GM15510 (cell line): ENCODE measurements around the gene PNKD.

Source experiments
- POLR2A ChIP-seq: IDR thresholded peaks from 3 replicates; pipeline ENCODE4 v1.6.1; 2011; ENCODE audit warnings: borderline replicate concordance; ENCODE audit not compliant: insufficient read length; ENCODE audit errors: extremely low read depth

PNKD gene

DNA sequence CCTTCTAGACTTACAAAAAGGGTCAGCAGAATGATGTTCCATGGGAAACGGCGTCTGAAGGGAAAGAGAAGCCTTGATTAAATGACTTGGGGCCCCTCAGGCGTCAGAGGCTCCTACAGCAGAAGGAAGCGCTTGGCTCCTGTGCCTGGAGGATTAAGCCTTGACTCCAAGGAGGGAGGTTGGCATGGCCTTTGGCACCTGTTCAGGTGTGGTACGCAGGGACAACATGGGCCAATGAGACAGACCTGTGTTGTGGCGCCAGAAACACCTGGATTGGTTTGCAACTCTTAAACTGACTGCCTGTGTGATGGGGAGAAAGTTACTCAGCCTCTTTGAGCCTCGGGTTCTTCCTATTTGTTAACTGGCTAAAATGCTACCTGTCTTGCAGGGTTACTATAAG is 7.6 kb downstream of the PNKD start:
- no peak for TF ChIP-seq POLR2A

DNA sequence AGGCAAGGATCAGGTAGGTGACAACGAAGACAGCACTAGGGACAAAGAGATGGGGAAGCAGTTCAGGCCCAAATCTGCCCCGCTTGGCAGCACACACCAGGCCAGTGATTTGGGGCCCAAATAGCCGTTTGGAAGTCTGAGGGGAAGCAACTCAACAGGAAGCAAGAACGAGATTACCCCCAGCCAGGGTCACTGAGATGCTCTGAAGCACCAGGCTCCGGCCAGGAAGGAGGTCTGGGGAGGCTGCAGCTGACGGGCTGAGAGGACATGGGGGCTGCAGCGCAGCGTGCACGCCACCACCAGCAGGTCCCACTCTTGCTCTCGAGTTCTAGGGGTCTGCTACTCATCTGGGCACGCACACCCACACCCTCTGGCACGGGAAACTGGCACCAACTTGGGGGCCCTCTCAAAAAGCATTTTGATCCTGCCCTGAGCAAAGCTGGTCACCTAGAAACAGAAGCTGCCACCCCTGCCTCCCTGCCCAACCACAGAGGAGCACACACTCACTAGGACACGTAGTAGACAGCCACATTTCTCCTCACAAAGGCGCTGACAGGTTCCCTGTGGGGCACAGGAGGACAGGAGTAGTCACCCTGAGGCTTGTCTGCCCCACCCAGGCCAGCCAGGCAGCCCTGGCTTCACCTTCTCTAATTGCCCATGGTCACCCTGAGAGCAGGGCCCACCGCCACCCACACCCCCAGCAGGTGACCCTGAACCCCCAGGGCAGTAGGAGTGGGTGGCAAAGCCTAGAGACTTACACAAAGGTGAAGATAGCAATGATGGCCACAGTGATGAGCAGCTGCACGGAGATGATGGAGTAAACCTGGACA is 8.4 kb downstream of the PNKD start:
- no peak for TF ChIP-seq POLR2A

DNA sequence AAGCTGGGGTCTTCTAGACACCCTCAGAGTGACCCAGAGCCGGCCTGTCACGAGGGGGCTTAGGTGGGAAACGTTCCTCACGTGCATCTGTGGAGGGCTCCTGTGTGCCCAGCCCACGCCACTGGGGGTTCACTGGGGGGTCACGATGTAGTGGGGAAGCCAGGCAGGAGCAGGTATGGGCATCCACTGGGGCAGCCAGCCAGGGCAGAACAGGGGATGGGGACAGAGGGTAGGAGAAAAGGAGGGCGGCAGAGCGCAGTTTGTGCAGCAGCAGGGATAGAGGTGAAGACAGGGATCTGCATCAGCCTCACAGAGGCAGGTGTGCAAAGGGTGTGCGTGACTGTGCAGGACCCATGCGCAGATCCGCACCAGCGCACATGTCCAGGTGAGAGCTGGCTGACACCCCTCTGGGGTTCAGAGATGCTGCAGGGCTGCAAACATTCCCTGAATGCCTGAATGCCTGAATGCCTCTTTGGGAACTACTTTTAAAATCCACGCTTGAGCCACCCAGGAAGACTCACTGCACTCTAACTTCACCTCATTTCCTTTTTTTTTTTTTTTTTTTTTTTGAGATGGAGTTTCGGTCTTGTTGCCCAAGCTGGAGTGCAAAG is 10.0 kb downstream of the PNKD start:
- no peak for TF ChIP-seq POLR2A

DNA sequence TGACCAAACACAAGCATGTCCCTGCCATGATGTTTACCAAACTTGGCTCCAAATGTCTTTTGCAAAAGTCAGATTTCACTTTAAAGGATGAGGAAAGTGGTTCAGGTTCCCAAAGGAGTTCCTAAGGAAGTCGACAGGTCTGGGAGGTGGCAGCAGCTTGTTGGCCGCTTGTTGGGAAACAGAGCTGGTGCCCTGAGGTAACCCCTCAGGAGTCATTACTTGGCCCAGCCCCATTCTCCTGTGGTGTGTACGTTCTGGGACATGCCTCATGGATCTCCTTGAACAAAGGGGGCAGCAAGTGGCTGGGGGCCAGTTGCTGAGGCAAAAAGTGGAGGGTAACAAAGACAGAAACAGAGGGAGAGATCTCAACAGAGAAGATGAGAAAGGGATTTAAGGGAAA is 11.1 kb downstream of the PNKD start:
- TF ChIP-seq POLR2A: no peak

DNA sequence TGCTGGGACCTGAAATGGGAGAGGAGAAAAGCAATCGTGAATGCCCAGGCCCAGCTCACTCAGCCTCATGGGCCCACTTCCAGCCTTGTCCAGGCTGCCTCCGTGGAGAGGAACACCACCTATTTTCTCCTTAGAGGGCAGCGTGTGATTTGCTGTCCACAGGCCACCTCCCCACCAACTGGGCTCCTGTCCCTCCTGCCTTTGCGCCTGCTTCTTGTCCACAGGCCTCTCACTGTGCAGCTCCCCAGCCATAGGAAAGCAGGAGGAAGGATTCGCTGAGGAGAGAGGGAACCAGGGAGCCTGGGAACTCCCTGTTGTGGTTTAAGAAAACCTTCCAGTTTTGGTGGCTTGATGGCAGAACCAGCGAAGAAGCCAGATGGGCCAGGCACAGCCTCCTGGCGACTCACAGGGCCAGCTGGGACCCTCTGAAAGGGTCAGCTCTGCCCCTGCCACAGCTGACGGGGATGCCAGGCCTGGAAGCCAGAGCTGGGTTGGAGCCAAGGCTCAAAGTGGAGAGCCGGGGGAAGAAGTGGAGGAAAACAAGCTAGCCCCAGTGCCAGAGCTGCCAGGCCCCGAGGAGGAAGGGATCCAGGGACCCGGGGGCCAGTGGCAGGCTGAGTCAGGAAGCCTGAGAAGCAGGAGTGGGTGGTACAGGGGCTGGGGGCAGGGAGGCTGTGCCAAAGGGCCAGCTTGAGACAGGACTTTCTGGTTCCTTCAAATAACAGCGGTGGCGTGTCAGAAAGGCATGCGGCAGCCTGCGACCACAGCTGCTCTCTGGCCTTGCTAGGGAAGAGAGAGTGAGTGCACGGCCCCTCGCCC is 12.1 kb downstream of the PNKD start:
- no peak for TF ChIP-seq POLR2A

DNA sequence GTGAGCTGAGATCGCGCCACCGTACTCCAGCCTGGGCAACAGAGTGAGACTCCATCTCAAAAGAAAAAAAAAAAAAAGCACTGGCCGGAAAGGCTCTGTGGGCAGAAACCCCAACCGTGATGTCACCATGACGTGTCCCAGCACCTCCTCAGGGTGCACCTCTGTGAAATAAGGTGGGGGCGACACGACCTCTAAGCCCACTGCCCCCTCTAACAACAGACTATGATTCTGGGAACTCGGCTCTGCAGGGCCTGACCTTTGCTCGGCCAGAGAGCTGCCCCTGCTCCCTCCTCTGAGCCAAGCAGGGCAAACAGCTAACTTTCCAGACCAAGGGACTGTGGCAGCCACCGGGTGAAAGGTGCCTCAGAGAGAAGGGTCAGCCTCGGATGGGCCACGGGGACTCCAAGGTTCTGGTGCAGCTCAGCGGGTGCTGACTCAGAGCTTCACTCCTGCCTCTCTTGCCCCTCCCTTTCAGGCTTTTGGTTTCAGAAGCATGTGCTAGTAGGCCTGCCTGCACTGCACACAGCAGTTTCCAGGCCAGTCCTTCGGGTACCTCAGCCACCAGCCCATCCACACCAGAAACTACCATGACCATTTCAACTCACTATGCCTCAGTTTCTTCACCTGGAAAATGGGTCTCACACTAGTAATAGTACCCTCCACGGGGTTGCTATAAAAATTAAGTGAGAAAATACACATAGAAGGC is 13.9 kb downstream of the PNKD start:
- no peak for TF ChIP-seq POLR2A

DNA sequence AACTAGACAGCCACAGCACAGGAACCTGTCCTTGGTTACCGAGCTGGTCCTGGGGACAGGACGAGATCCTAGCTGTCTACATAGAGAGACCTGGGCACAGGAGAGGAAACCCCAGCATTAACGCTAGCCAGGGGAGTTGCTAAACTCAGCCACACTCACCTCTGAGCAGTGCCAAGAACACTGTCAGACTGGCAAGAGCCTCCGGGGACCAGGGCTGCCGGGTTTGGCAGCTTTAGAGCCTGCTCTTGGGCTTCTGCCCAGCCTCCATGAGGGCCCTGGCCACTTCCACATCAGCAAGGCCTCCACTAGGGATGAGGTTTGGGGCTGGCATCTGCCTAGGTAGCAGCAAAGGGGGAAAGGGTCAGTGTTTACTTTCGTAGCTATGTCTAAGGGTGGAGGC is 15.3 kb downstream of the PNKD start:
- TF ChIP-seq POLR2A: no peak

DNA sequence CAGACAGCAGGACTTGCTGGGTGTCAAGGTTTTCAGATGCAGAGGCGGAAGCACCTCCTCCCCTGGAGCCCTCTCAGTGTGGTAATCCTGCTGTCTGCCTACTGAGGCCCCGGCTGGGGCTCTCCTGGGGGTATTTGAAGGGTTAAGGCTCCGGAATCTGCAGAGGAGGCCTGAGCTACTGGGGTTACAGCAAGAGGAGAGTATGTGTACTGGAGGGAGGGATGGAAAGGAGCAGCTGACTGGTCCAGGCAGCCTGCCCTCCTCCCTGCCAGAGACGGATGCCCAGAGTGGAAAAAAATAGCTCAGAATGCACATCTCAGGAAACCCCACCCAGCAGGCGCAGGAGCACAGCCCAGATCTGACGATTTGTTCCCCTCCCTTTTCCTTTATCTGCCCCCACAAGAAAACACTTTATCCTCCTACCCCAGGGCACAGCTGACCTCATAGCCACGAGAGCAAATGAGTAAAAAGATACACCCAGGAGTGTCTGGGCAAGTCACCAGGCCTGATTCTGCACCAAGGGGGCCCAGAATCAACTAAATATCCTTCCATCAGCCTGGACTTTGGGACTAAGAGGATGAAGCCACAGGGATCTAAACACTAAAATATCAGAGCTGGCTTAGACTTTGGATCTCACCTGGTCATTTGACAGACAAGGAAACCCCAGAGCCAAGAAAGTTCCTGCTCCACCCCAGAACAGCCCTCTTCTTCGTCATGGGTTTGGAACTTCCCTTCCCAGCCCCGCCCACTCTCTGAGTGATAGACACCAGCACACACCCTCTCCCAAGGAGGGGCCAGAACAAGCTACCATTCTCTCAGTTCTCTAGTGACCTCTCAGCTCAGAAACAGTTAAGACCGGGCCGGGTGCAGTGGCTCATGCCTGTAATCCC is 16.5 kb downstream of the PNKD start:
- TF ChIP-seq POLR2A: peak; percentile 21

DNA sequence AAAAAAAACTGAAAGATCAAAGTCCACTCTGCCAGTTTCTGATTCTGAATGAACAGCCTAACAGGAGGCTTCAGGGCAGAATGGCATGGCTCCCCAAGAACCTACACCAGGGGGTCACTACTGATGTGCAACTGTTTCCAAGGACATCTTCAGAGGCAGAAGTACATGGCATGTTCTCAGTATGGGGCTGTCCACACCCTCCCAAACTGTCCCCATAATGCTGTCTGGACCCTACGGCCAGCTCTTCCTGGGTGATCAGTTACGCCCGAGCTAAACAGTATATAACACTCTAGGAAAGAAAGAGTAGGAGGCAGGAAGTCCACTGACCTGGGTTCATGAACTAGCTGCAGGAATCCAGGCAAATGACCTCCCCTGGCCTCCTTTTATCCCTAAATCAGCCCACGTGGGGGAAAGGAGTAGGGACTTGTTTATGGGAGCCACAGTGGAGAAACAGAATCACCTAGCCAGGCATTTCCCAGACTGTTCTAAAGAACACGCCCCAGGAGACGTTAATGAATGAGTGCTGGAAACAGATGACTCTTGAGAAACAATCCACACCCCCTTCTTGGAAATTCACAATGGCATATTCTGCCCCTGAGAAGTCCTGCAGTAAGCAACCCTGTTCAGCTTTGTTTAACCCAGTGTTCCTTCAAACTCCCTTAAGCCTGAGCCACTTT is 19.5 kb downstream of the PNKD start:
- no peak for TF ChIP-seq POLR2A

DNA sequence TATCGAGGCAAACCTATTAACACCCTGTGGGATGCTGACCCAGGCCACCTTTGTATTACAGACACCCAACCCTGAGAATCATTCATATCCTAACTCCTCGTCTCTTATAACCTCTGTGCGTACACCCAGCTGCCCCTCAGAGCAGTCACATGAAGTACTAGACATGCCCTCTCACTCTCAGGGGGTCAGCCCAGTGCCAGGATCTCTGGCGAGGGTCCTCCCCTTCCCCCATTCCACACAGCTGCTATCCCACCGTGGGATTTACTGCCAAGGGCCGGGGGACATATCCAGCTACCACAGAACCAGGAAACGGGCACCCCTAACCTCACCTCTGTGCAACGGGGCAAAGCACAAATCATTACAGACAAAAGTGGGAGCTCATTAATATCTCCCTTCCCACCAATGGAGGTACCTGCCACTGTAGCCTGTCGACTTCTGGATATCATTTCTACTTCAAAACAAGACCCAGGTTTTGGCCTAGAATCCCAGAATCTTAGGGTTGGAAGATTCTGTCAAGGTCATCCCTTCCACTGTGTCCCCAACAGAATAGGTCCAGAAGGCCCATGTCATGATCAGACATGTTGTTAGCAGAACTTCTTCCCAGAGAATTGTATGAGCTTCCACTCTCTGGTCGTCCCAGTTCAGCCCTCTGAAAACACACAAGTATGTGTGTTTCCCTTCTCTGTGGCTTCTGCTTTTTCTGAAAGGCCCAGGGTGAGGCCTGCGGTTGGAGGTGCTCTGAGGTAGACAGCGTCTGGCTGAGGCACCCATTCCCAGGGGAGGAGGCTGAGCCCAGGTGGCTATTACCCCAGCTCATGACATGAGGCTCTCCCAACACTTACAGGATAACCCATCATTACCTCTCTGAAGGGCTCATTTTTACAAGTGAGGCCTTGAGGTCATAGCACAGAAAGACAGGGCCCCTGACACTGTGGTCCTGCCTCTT is 20.3 kb downstream of the PNKD start:
- no peak for TF ChIP-seq POLR2A

DNA sequence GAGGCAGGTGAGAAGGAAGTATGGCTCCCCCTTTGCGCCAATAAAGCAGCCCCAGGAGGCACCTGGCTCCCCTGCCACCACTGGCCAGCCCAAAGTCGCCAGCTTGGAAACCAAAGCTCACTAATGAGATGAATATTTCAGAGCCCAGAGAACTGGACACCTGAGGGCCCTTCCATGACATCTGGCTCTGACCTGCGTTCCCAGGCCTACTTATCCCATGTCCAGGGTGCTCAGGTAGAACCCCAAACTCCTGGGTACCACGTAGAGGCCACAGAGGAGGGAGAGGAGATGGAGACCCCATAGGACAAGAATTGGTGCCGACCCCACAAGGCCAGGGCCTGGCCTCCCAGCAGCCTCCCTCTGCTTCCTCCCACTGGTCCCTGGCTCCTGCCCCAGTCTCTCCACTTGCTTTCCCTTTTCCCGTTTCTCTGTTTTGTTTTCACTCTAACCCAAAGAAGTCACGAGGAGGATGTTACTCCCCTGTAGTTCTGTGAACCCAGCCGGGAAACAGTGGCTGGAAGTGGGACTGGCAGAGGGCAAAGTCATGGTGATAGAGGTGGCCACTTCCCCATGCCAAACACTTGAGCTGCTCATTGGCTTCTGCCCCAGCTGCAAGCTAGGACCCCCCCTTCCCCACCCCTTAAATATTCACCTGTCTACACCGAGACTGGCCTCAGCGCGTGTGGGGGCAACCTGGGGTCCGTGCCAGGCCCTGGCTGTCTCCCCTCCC is 21.2 kb downstream of the PNKD start:
- no peak for TF ChIP-seq POLR2A

DNA sequence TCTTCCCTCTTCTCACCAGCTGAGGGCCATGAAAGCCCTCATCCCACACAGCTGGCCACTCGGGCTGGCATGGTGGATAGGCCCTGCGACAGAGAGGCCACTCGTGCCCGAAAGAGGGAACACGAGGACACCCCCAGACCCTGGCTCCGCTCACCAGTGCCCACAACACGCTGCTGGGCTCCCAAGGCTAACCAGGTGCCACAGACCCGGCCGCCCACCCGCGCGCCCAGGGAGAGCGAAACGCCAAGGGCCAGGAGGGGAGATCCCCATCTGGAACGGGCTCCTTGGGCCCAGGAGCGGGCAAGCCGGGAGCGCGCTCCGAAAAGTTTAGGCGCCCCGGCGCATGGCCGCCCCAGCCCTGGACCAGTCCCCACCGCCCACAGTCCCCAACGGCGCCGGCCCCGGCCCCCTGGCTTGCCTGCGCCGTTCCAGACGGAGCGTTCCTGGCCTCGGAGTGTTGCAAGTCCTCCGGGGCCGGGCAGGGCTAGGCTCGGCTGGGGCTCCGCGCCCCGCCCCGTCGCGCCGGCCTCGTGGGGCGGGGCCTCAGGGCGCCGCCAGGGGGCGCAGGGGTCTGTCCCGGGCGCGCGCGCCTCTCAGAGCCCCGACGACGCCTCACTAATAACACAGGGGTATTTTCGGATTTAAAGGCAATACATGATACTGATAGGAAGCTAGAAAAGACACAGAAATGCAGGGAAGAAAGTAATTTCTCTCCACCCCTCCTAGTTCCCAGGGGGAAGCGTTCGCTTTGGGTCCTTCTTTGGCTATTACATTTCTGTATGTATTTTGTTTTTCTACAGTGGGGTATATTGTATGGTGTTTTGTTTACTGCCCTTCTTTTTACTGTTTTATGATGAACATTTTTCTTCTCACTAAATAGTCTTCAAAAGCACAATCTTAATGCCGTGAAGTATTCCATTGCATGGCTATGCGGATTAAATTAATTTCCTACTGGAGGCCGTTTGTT is 22.0 kb downstream of the PNKD start, which contains the start of gene TMBIM1:
Gene TMBIM1, minus strand, starts transcription at position 456 of the 967 bp plus-strand sequence. CDS start 10,362 bp downstream, outside the sequence.
- peak; percentile 58 for TF ChIP-seq POLR2A
